Uterus (tissue), 2 donors: Measurements from ENCODE around the gene NUDT3.

Experiments used
- CTCF ChIP-seq, 4 experiments: fragments of 200-600 bp in 2 of 4; fragments of 450-650 bp in 2 of 4; sonication (generic) in 2 of 4; IDR thresholded peaks; one replicate each; pipeline ENCODE4 v1.5.1; 2016 to 2019; ENCODE audit warnings: antibody characterized with exemption in 4 of 4, mild to moderate bottlenecking in 2 of 4, moderate library complexity in 1 of 4
- POLR2A ChIP-seq, 2 donors: fragments of 450-650 bp; IDR thresholded peaks; one replicate each; pipeline ENCODE4 v1.6.1; 2016; ENCODE audit warnings: antibody characterized with exemption in 2 of 2, mild to moderate bottlenecking in 1 of 2, moderate library complexity in 1 of 2

GRCh38 chr6:34391473-34391785 is 1.0 kb downstream of the NUDT3 start:
- TF ChIP-seq POLR2A (IDR thresholded peaks at IDR 0.05): no peak
- TF ChIP-seq CTCF (IDR thresholded peaks at IDR 0.05): no peak
